Endothelial cell of umbilical vein (primary cell): ENCODE measurements around the gene TULP4.

ENCODE experiments used
- EZH2 ChIP-seq: IDR thresholded peaks from 2 replicates; pipeline ENCODE4 v1.6.1; 2012; ENCODE audit warnings: borderline replicate concordance, low read depth, mild to moderate bottlenecking, moderate library complexity, low read length, inconsistent platforms; ENCODE audit not compliant: severe bottlenecking
- FOS ChIP-seq: IDR thresholded peaks from 2 replicates; pipeline ENCODE4 v1.6.1; 2011; ENCODE audit warnings: mild to moderate bottlenecking, low read length, moderate library complexity, borderline replicate concordance; ENCODE audit not compliant: insufficient read depth
- MYC ChIP-seq: IDR thresholded peaks from one replicate; pipeline ENCODE4 v1.6.1; 2011; ENCODE audit warnings: mild to moderate bottlenecking, low read depth, low read length
- POLR2A ChIP-seq: IDR thresholded peaks from 2 replicates; pipeline ENCODE4 v1.6.1; 2012; ENCODE audit warnings: low read depth, mild to moderate bottlenecking, control low read depth, low read length
- POLR2AphosphoS5 ChIP-seq: IDR thresholded peaks from 2 replicates; pipeline ENCODE4 v1.6.1; 2012; ENCODE audit warnings: low read depth, mild to moderate bottlenecking, control low read depth, low read length, moderate library complexity; ENCODE audit not compliant: insufficient read depth
- TF ChIP-seq, protein P1 (sequence below), 2 donors: IDR thresholded peaks; 1 replicate in 1 of 2; 2 replicates in 1 of 2; pipeline ENCODE4 v1.5.1; 2011; ENCODE audit warnings: low read length in 2 of 2, mild to moderate bottlenecking in 2 of 2, moderate library complexity in 2 of 2, control low read depth in 1 of 2, inconsistent platforms in 1 of 2, low read depth in 1 of 2; ENCODE audit not compliant: insufficient read depth in 1 of 2; ENCODE audit errors: extremely low read depth in 1 of 2
- TF ChIP-seq, protein P2 (sequence below): IDR thresholded peaks from 2 replicates; pipeline ENCODE4 v1.6.1; 2011; ENCODE audit not compliant: insufficient read depth, insufficient read length

DNA sequence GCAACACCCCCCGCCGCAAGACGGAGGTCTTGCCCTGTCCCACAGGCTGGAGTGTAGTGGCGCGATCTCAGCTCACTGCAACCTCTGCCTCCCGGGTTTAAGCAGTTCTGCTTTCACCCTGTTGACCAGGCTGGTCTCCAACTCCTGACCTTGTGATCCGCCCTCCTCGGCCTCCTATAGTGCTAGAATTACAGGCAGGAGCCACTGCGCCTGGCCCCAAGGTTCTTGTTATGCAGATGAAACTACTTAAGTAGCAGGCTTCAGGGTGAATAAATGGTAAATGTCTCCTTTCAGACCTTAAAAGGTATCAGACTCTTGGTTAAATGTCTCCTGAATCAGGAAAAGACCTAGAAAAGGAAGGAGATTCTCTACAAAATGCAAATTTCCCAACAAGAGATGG lies 152.2 kb downstream of the TULP4 start:
- TF ChIP-seq, protein P1, sequence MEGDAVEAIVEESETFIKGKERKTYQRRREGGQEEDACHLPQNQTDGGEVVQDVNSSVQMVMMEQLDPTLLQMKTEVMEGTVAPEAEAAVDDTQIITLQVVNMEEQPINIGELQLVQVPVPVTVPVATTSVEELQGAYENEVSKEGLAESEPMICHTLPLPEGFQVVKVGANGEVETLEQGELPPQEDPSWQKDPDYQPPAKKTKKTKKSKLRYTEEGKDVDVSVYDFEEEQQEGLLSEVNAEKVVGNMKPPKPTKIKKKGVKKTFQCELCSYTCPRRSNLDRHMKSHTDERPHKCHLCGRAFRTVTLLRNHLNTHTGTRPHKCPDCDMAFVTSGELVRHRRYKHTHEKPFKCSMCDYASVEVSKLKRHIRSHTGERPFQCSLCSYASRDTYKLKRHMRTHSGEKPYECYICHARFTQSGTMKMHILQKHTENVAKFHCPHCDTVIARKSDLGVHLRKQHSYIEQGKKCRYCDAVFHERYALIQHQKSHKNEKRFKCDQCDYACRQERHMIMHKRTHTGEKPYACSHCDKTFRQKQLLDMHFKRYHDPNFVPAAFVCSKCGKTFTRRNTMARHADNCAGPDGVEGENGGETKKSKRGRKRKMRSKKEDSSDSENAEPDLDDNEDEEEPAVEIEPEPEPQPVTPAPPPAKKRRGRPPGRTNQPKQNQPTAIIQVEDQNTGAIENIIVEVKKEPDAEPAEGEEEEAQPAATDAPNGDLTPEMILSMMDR (IDR thresholded peaks at IDR 0.05; ENCODE audit: extremely low read depth in 1 of 2, insufficient read depth in 1 of 2, low read depth in 1 of 2, low read length in 2 of 2), result no peak
- no peak for TF ChIP-seq POLR2A
- no peak for TF ChIP-seq EZH2
- TF ChIP-seq, protein P2, sequence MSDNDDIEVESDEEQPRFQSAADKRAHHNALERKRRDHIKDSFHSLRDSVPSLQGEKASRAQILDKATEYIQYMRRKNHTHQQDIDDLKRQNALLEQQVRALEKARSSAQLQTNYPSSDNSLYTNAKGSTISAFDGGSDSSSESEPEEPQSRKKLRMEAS, result no peak
- no peak for TF ChIP-seq POLR2AphosphoS5
- no peak for TF ChIP-seq FOS
- TF ChIP-seq MYC, result no peak
